ENCODE data around the gene CCNY. TPM values are rescaled to one million over a fixed set of nuclear protein-coding genes. Genes with fewer than 3 reads are reported as not detected.
"Not testable (repeated sequence)": the region's sequence is repeated elsewhere in the genome, so short reads cannot be mapped to it uniquely, and the experiment has no call there.

CCNY gene
- total and polyA plus RNA-seq, 2 of the 4 experiments (the other 2 are of a cell fraction) = 38.0 to 131 TPM

GRCh38 chr10:35400595-35401268, 64.4 kb downstream of the CCNY start:
- Histone ChIP-seq H3K79me1 (ENCODE audit: low read depth in 1 of 2, low read length in 2 of 2) (peaks cover 42 to 82% of the 10 kb centered on the region in 2 experiments), H2BK15ac (ENCODE audit: low read depth, low read length) (no peak overlapping the region), H3K4me1 (ENCODE audit: control insufficient read depth, insufficient read depth, low read length) (peaks cover 16% of the 10 kb centered on the region), H3K4me3 (ENCODE audit: insufficient read depth, low read depth, low read length) (no peak overlapping the region), H3K9me3 (ENCODE audit: control insufficient read depth, insufficient read depth, low read length) (peaks cover 2% of the 10 kb centered on the region; the same call in 1 of the 2 replicates), H3K36me3 (ENCODE audit: control insufficient read depth, insufficient read depth, low read length) (no peaks in the 10 kb centered on the region), H4K91ac (ENCODE audit: insufficient read depth, low read depth, low read length) (no peak overlapping the region), H2BK20ac (ENCODE audit: low read depth, low read length) (no peak overlapping the region), H2AFZ (replicated peaks; ENCODE audit: low read length, poor library complexity) (no peak overlapping the region), H3K14ac (replicated peaks; ENCODE audit: low read depth, low read length) (no peak overlapping the region), H3K27me3 (ENCODE audit: control insufficient read depth, insufficient read depth, low read length) (no peaks in the 10 kb centered on the region), H2AK9ac (replicated peaks; ENCODE audit: low read depth, low read length, poor library complexity) (no peak overlapping the region), H3K9me1 (ENCODE audit: insufficient read depth, low read length) (peaks cover 12% of the 10 kb centered on the region), H3K4ac (ENCODE audit: low read depth, low read length) (no peak overlapping the region), H3K23ac (ENCODE audit: low read depth, low read length) (no peak overlapping the region), H3K27ac (ENCODE audit: insufficient read depth, low read length) (no peak overlapping the region), H3K56ac (ENCODE audit: extremely low read depth, insufficient read depth, low read length) (no peak overlapping the region), H4K20me1 (ENCODE audit: insufficient read depth, low read length) (peaks cover 67% of the 10 kb centered on the region), H3K4me2 (ENCODE audit: low read depth, low read length) (no peak overlapping the region), H2AK5ac (ENCODE audit: low read depth, low read length) (no peak overlapping the region), H3K18ac (ENCODE audit: low read depth, low read length) (no peak overlapping the region), H4K8ac (ENCODE audit: low read depth in 2 of 2, low read length in 2 of 2) (no peak overlapping the region), H2BK120ac (ENCODE audit: low read depth, low read length) (no peak overlapping the region), H4K5ac (ENCODE audit: low read depth, low read length) (no peak overlapping the region), H2BK5ac (ENCODE audit: low read depth, low read length, poor library complexity, severe bottlenecking) (no peak overlapping the region), H3K9ac (ENCODE audit: low read depth, low read length) (no peak overlapping the region)
- POLR2A ChIA-PET (ENCODE audit: unreplicated experiment) = no interaction called here
- ATAC-seq (ENCODE audit: low read depth) = no peak
- no peak for TF ChIP-seq MAZ (IDR thresholded peaks at IDR 0.05; ENCODE audit: borderline replicate concordance, low read depth, low read length)
- TF ChIP-seq CTCF (conservative IDR thresholded peaks at IDR 0.05; ENCODE audit: low read depth, low read length) = no peak
- TF ChIP-seq CHD1 (IDR thresholded peaks at IDR 0.05; ENCODE audit: low read depth, low read length) = no peak
- DNase-seq = no peak
- intact Hi-C loops (cut with micrococcal nuclease) (no loop called here), dilution Hi-C loops (cut with HindIII; ENCODE audit: low sequenced_read_pairs, unreplicated experiment) (no loop called here), in situ Hi-C loops (cut with MboI; ENCODE audit: low sequenced_read_pairs) (no loop called here)
- CTCF ChIA-PET = interaction anchor here (0.6 to 0.7 kb wide), 3 partner anchors 42 to 973 kb away, joined by 3 to 4 read pairs (median 4); no protein-coding TSS in a partner anchor
- no TSS peak for BruUV-seq (replicated peaks)
- no CpG with 5 or more reads among the region's 8 CpGs for WGBS, 2 experiments (ENCODE audit: extremely low coverage in 2 of 2, insufficient read length in 1 of 2)

DNA sequence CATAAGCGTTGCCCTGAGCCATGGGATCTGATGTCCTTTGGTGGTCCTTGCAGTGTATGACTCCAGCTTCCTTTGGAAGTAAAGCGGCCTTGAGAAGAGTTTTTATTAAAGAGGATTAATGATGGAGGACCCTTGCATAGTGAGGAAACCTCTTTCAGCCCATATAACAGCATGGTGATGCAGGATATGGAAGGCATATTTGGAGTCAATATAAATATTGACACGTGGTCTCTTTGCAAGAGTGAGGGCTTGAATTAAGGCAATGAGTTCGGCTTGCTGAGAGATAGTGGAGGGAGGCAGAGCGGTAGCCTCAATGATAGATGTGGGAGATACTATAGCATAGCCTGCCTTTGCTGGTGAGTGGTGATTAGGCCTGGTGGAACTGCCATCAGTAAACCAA, 67.2 kb downstream of the CCNY start:
- H3K14ac ChIP-seq (replicated peaks; ENCODE audit: low read depth, low read length); H2AK5ac ChIP-seq (ENCODE audit: low read depth, low read length); H3K4me3 ChIP-seq (ENCODE audit: insufficient read depth, low read depth, low read length); CTCF ChIA-PET; BruUV-seq (replicated peaks); H2AFZ ChIP-seq (replicated peaks; ENCODE audit: low read length, poor library complexity); H2BK15ac ChIP-seq (ENCODE audit: low read depth, low read length); H2BK120ac ChIP-seq (ENCODE audit: low read depth, low read length); intact Hi-C loops (cut with micrococcal nuclease); POLR2A ChIA-PET (ENCODE audit: unreplicated experiment); H3K4me1 ChIP-seq (ENCODE audit: control insufficient read depth, insufficient read depth, low read length); H3K27me3 ChIP-seq (ENCODE audit: control insufficient read depth, insufficient read depth, low read length); H2BK5ac ChIP-seq (ENCODE audit: low read depth, low read length, poor library complexity, severe bottlenecking); DNase-seq; H3K27ac ChIP-seq (ENCODE audit: insufficient read depth, low read length); H4K5ac ChIP-seq (ENCODE audit: low read depth, low read length); in situ Hi-C loops (cut with MboI; ENCODE audit: low sequenced_read_pairs); H3K9ac ChIP-seq (ENCODE audit: low read depth, low read length); H3K9me3 ChIP-seq (ENCODE audit: control insufficient read depth, insufficient read depth, low read length); H2AK9ac ChIP-seq (replicated peaks; ENCODE audit: low read depth, low read length, poor library complexity); H3K23ac ChIP-seq (ENCODE audit: low read depth, low read length); ATAC-seq (ENCODE audit: low read depth); H4K8ac ChIP-seq (ENCODE audit: low read depth in 2 of 2, low read length in 2 of 2); dilution Hi-C loops (cut with HindIII; ENCODE audit: low sequenced_read_pairs, unreplicated experiment); H3K4ac ChIP-seq (ENCODE audit: low read depth, low read length); H4K91ac ChIP-seq (ENCODE audit: insufficient read depth, low read depth, low read length); H3K9me1 ChIP-seq (ENCODE audit: insufficient read depth, low read length); H3K4me2 ChIP-seq (ENCODE audit: low read depth, low read length); H3K18ac ChIP-seq (ENCODE audit: low read depth, low read length); H3K36me3 ChIP-seq (ENCODE audit: control insufficient read depth, insufficient read depth, low read length); H2BK20ac ChIP-seq (ENCODE audit: low read depth, low read length); H3K56ac ChIP-seq (ENCODE audit: extremely low read depth, insufficient read depth, low read length): not testable (repeated sequence)
- Histone ChIP-seq H3K79me1 (ENCODE audit: low read depth in 1 of 2, low read length in 2 of 2) (peaks cover 25 to 63% of the 10 kb centered on the region in 2 experiments), H4K20me1 (ENCODE audit: insufficient read depth, low read length) (peaks cover 52% of the 10 kb centered on the region)
- 95% methylated on average over 3 of the region's 5 CpGs; no CpG with 5 or more reads in 1 of the 2 experiments for WGBS, 2 experiments (ENCODE audit: extremely low coverage in 2 of 2, insufficient read length in 1 of 2)
